Skeletal muscle satellite cell (primary cell): Measurements from ENCODE around the gene FFAR2. TPM values are rescaled to one million over a fixed set of nuclear protein-coding genes. Genes with fewer than 3 reads are reported as not detected.

ENCODE experiments used
- H3K27me3 ChIP-seq: 2 replicates; pipeline ENCODE4 v1.7.0; 2013; ENCODE audit warnings: low read length; ENCODE audit not compliant: control insufficient read depth, insufficient read depth
- H3K36me3 ChIP-seq: 2 replicates; pipeline ENCODE4 v1.7.0; 2013; ENCODE audit warnings: mild to moderate bottlenecking, control low read depth, low read length; ENCODE audit not compliant: insufficient read depth
- H3K4me1 ChIP-seq: 2 replicates; pipeline ENCODE4 v1.7.0; 2013; ENCODE audit warnings: low read length; ENCODE audit not compliant: control insufficient read depth, insufficient read depth
- H3K4me2 ChIP-seq: 2 replicates; pipeline ENCODE4 v1.7.0; 2013; ENCODE audit warnings: mild to moderate bottlenecking, low read length
- H3K4me3 ChIP-seq: 2 replicates; pipeline ENCODE4 v1.7.0; 2013; ENCODE audit warnings: low read length
- H3K9ac ChIP-seq: 2 replicates; pipeline ENCODE4 v1.7.0; 2013; ENCODE audit warnings: mild to moderate bottlenecking, low read depth, low read length, moderate library complexity
- H3K9me3 ChIP-seq: replicated peaks from 2 replicates; pipeline ENCODE4 v1.7.0; 2013; ENCODE audit warnings: mild to moderate bottlenecking, control low read depth, low read length
- small RNA-seq: library from RNA; depleted of rRNA; stranded (forward); fragments of <200 nt; gene quantifications from one replicate; pipeline ENCODE3, GENCODE V24; 2012

The FFAR2 gene

DNA sequence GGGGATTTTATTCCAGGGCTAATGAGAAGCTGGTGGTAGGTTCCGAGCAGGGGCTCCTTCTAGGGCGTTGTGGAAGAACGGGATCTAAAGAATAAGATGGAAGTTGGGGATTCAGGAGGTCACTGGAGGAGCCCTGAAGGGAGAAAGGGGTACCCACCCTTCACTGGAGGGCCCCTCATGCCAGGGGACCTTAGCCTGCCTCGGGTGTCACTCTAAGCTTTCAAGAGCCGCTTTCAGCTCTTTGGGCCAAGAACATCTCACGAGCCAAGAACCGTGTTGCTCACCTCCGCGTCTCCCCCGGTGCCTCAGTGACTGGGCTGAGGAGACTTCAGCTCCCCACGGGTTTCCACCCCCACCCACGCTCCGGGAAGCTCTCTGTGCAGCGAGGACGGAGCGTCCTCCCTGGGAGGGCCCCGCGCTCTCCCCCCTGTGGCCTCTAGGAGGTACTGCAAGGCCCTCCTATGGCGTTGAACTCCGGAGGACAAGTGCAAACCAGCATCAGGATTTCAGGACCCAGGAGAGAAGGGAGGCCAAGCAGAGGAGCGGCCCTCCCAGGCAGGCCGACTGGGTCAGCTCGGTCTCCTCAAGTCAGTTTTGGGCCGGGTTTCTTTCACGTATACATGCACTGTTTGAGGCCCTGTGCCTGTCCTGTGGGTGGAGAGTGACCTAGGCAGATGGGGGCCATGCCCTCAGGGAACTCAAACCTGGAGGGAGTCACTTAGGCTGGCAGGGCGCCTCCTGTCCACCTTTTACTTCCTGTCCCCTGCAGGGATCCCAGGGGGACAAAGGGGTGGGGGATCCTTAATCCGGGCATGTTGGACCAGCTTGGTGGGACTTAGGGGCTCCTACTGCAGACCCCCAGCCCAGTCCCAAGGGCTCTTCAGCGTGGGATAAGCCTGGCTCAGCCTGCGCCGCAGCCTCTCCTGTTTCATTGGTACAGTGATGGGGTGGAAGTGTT is 47.3 kb downstream of the FFAR2 start:
- peak overlapping the region; percentile 11 for H3K4me3 ChIP-seq
- H3K4me1 ChIP-seq = no peaks in the 10 kb centered on the region
- peaks cover 54% of the 10 kb centered on the region for H3K27me3 ChIP-seq
- H3K36me3 ChIP-seq = no peaks in the 10 kb centered on the region
- H3K4me2 ChIP-seq = peak overlapping the region; percentile 44
- no peaks in the 10 kb centered on the region for H3K9me3 ChIP-seq
- H3K9ac ChIP-seq = no peak overlapping the region

DNA sequence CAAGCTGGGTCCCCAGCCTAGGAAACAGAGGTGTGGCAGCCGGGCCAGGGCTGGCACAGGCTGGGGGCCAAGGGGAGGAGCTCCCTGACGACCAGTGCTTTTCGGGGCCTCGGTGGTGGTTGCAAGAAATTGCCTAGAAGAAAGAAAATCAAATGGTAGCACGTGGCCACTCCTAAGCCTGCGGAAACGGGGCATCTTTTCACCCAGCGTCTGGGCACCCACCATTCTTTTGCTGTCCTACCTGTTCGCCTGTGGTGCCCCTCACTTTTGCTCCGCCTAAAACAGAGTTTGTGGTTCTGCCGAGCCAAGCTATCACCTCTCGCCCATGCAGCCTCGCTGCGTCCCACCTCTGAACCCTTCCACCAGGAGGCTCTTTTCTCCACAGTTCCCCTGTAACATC is 49.3 kb downstream of the FFAR2 start:
- Histone ChIP-seq H3K4me2 (no peak overlapping the region), H3K4me3 (no peak overlapping the region), H3K9me3 (no peaks in the 10 kb centered on the region), H3K27me3 (peaks cover 52% of the 10 kb centered on the region), H3K9ac (no peak overlapping the region), H3K4me1 (no peaks in the 10 kb centered on the region), H3K36me3 (no peaks in the 10 kb centered on the region)

DNA sequence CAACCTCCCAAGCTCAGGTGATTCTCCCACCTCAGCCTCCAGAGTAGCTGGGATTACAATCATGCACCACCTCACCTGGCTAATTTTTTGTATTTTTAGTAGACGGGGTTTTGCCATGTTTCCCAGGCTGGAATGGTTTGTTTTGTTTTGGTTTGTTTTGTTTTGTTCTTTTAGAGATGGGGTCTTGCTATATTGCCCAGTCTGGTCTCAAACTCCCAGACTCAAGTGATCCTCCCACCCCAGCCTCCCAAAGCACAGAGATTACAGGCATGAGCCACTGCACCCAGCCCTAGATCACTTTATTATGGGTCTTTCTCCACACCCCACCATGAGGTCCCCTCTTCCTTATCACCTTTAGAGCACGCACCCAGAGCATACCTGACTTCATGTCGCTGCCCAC is 50.2 kb downstream of the FFAR2 start:
- Histone ChIP-seq H3K4me3 (no peak overlapping the region), H3K4me1 (no peaks in the 10 kb centered on the region), H3K4me2 (no peak overlapping the region), H3K27me3 (peaks cover 50% of the 10 kb centered on the region), H3K36me3 (no peaks in the 10 kb centered on the region), H3K9ac (no peak overlapping the region), H3K9me3 (no peaks in the 10 kb centered on the region)

DNA sequence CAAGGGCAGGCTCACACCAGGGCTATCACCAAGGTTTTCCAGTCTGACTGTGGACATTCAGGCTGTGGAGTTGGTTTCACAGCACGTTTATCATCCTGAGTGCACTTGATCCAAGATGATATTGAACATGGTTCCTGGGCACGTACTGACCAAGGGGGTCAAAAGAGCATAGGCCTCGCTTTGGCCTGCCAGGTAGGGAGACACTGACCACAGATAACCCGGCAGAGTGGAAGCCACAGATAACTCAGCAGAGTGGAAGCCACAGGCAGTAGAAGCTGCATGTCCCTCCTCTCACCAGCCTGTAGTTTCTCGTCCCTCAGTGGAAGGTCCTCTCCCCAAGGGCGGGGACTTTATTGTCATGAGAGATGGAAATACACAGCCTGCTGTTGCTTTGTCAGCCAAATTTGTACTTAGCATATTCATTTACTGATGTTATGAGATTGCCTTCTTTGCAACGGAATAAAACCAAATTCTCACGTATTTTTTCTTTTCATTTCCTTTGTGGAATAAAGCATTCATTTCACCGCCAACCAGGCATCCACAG is 51.0 kb downstream of the FFAR2 start:
- Histone ChIP-seq H3K4me3 (no peak overlapping the region), H3K27me3 (peaks cover 50% of the 10 kb centered on the region), H3K36me3 (no peaks in the 10 kb centered on the region), H3K9ac (no peak overlapping the region), H3K4me2 (no peak overlapping the region), H3K4me1 (no peaks in the 10 kb centered on the region), H3K9me3 (no peaks in the 10 kb centered on the region)

DNA sequence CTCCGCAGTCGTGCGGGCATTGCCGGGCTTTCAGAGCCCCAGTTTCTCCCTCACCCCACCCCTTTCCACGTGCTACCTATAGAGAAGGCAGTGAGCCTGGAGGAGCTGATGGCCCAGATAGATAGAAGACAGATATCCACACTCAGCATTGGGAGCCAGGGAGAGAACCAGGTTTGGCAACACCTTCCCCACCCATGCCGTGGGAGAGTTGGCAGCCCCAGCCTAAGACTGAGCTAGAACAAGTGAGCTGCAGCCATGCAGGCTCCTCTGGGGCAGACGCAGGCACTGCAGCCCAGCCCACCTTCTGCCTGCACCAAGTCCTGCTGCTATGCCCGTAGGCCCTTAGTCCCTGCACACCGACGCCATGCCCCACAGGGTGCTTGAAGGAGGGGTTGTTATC is 52.6 kb downstream of the FFAR2 start:
- Histone ChIP-seq H3K9me3 (no peaks in the 10 kb centered on the region), H3K27me3 (peaks cover 58% of the 10 kb centered on the region), H3K9ac (no peak overlapping the region), H3K4me1 (no peaks in the 10 kb centered on the region), H3K36me3 (no peaks in the 10 kb centered on the region), H3K4me3 (no peak overlapping the region), H3K4me2 (no peak overlapping the region)

Small RNA genes within 50 kb of the gene (small RNA-seq; reads per million reads assigned to genes)
- gene RN7SL491P = not detected
